IPS DF 6.9 (cell line): Measurements from ENCODE around the gene BCL7A.

ENCODE experiments used
- DNase-seq: peaks from one replicate; pipeline ENCODE4 v3.0.0-alpha.2; 2013; ENCODE audit warnings: low read depth, low spot score
- H3K27ac ChIP-seq: one replicate; pipeline ENCODE4 v1.5.1; 2013; ENCODE audit warnings: low read length, control low read depth
- H3K27me3 ChIP-seq: 2 replicates; pipeline ENCODE4 v1.6.1; 2013; ENCODE audit warnings: mild to moderate bottlenecking, low read length; ENCODE audit not compliant: control insufficient read depth, insufficient read depth
- H3K36me3 ChIP-seq: 2 replicates; pipeline ENCODE4 v1.6.1; 2013; ENCODE audit warnings: low read length; ENCODE audit not compliant: control insufficient read depth, insufficient read depth
- H3K4me1 ChIP-seq: 2 replicates; pipeline ENCODE4 v1.6.1; 2013; ENCODE audit warnings: low read length; ENCODE audit not compliant: control insufficient read depth, insufficient read depth
- H3K4me3 ChIP-seq: 2 replicates; pipeline ENCODE4 v1.5.1; 2013; ENCODE audit warnings: mild to moderate bottlenecking, low read length
- H3K9me3 ChIP-seq: 2 replicates; pipeline ENCODE4 v1.6.1; 2013; ENCODE audit warnings: low read length, inconsistent platforms; ENCODE audit not compliant: control insufficient read depth, insufficient read depth
- WGBS: extraction: QIAGEN DNeasy Blood & Tissue Kit; methylation state at CpG from one replicate; pipeline ENCODE4 v1.1.7; 2013; ENCODE audit warnings: mixed read lengths, missing lambda C conversion rate; ENCODE audit not compliant: insufficient read length, insufficient coverage; 5-methylcytosine and 5-hydroxymethylcytosine counted together

The BCL7A gene

DNA sequence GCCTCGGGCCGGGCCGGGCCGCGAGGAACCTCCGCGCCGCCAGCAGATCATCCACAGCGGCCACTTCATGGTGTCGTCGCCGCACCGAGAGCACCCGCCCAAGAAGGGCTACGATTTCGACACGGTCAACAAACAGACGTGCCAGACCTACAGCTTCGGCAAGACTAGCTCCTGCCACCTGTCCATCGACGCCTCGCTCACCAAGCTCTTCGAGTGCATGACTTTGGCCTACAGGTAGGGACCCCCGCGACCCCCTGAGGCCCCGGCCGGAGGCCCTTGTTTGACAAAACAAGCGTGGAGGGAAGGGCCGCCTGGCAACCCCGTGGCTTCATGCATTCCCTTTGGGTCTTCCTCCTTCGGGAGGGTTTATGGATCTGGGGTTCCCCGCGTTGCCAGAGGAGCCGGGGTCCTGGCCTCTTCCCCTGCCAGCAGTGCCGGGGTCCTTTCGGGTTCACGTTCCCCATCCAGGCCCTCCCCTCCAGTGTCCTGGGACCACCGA lies 57.4 kb downstream of the BCL7A start:
- Histone ChIP-seq H3K27ac (no peak overlapping the region), H3K9me3 (no peaks in the 10 kb centered on the region), H3K27me3 (no peaks in the 10 kb centered on the region; the same call in 1 of the 2 replicates), H3K36me3 (no peaks in the 10 kb centered on the region), H3K4me3 (peak overlapping the region; percentile 54; the same call in 1 of the 2 replicates), H3K4me1 (no peaks in the 10 kb centered on the region; the same call in 1 of the 2 replicates)
- no peak for DNase-seq
- no CpG with 5 or more reads among the region's 38 CpGs for WGBS

DNA sequence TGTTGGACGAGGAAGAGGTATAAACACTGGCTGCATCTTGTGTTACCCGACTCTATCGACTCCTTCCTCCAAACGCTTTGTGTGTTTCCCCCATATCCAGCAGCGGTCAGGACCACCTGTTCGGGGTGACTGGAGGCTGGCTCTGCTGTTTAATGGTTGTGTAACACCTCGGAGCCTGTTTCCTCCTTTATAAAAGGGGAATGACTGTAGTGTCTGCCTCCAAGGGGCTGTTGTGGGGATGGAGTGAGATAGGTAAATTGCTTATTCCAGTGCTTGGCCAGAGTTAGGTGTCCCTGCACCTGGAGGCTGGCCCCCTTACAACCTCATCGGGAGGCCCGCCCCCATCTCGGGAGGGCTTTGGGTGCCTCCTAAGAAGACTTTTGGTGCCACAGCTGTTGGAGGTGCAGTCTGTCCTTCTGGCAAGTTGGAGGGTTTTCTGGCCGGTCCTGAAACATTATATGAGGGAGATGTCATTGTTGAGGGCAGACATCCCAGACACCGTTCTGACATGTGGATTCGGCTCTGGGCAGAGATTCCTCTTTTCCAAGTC lies 57.9 kb downstream of the BCL7A start:
- Histone ChIP-seq H3K4me3 (peak overlapping the region; percentile 54; the same call in 1 of the 2 replicates), H3K4me1 (no peaks in the 10 kb centered on the region; the same call in 1 of the 2 replicates), H3K9me3 (no peaks in the 10 kb centered on the region), H3K27me3 (no peaks in the 10 kb centered on the region; the same call in 1 of the 2 replicates), H3K36me3 (no peaks in the 10 kb centered on the region), H3K27ac (no peak overlapping the region)
- DNase-seq = no peak
- no CpG with 5 or more reads among the region's 13 CpGs for WGBS

DNA sequence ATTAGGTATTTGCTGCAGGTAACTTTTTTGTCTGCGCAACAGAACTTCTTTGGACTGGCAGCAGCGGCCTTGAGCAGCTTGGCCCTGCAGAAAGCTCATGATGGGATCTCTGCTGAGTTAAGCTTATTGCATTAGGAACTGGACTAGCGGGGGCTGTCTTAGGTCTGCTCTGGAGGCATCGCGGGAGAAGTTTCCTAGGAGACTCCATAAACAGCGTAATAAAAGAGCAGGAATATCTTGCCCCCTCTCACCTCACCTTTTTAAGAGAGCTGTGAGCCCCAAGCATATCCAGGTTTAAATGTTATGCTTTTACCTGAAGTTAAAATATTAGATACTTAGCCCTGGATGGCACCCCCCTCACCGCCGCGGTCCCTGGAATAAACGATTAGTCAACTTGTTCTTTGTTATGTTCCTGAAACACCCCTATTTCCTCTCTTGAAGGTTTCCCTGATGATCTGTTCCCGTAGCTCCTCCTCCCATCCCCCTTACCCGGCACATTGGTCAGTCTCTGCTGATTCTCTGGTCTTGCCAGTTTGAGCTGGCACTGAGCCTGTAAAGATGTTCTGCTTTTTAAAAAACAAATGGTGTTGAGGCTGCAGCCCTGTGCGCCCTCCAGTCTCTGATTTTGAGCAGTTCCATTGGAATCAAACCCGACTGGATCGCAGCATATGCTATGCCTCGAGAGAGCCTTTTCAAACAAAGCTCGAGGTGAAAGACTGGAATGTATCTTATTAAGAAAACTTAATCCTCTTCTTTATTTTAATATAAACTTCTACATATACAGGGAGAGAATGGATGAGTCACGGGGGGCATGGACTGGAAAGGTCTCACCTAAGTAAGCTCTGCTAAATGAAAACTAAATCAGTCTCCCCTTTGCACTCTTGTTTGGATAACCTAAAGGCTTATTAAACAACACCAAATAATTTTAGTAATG lies 58.7 kb downstream of the BCL7A start:
- Histone ChIP-seq H3K36me3 (no peaks in the 10 kb centered on the region), H3K4me3 (peak overlapping the region; percentile 2; the same call in 1 of the 2 replicates), H3K27me3 (no peaks in the 10 kb centered on the region; the same call in 1 of the 2 replicates), H3K4me1 (no peaks in the 10 kb centered on the region; the same call in 1 of the 2 replicates), H3K27ac (no peak overlapping the region), H3K9me3 (no peaks in the 10 kb centered on the region)
- WGBS = no CpG with 5 or more reads among the region's 18 CpGs
- no peak for DNase-seq

DNA sequence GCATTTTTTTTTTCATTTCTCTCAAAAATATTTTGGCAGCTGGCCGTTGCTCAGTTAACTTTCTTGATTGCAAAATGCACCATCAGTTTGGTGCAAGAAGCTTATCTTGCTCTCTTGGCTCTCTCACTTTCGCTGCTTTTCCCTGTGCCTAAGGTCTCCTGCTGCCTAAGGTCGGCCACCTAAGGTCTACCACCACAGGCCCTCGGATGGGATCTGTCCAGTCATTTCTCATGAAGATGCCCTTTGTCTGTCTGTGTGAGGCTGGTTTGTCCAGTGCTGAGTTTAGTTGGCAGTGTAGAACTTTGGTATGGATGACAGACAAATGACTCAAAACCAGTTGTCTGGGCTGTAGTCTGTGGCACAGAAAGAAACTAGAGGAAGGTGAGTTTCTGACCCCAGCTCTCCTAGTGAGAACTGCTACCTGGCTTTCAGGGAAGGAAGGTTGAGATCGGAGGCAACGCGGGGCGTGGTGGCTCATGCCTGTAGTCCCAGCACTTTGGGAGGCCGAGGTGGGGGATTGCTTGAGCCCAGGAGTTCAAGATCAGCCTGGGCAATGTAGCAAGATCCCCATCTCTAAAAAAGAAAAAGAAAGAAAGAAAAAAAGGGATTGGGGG lies 59.5 kb downstream of the BCL7A start:
- Histone ChIP-seq H3K36me3 (no peaks in the 10 kb centered on the region), H3K4me3 (no peak overlapping the region), H3K9me3 (no peaks in the 10 kb centered on the region), H3K27ac (no peak overlapping the region), H3K27me3 (no peaks in the 10 kb centered on the region; the same call in 1 of the 2 replicates), H3K4me1 (no peaks in the 10 kb centered on the region; the same call in 1 of the 2 replicates)
- DNase-seq = no peak
- no CpG with 5 or more reads among the region's 9 CpGs for WGBS

DNA sequence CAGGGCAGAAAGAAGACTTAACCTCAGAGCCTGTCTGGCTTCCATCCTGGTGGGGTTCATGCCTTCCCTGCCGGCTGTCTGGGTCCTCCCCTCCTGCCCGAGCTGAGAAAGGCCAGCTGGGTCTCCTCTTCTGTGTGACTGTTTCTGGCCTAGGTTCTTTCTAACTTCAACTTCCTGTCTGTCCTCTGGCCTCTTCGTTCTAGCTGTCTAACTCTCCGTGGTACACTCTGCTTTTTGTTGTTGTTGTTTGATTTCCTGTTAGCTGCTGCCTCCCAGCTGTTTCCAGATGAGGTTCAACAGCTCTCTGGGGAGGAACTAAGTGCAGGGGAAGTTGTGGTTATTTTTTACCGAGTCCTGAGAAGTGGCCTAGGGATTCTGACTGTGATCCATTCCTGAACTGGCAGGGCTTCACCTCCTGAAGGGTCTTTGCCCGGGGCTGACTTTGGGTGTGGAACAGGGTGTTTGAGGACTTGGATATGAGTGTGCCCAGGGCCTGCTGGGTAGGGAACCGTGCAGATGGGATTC lies 60.1 kb downstream of the BCL7A start:
- no peak overlapping the region for H3K27ac ChIP-seq
- H3K4me1 ChIP-seq = no peaks in the 10 kb centered on the region; the same call in 1 of the 2 replicates
- no peak for DNase-seq
- no CpG with 5 or more reads among the region's 7 CpGs for WGBS
- H3K27me3 ChIP-seq = no peaks in the 10 kb centered on the region; the same call in 1 of the 2 replicates
- H3K4me3 ChIP-seq = no peak overlapping the region
- no peaks in the 10 kb centered on the region for H3K9me3 ChIP-seq
- no peaks in the 10 kb centered on the region for H3K36me3 ChIP-seq

DNA sequence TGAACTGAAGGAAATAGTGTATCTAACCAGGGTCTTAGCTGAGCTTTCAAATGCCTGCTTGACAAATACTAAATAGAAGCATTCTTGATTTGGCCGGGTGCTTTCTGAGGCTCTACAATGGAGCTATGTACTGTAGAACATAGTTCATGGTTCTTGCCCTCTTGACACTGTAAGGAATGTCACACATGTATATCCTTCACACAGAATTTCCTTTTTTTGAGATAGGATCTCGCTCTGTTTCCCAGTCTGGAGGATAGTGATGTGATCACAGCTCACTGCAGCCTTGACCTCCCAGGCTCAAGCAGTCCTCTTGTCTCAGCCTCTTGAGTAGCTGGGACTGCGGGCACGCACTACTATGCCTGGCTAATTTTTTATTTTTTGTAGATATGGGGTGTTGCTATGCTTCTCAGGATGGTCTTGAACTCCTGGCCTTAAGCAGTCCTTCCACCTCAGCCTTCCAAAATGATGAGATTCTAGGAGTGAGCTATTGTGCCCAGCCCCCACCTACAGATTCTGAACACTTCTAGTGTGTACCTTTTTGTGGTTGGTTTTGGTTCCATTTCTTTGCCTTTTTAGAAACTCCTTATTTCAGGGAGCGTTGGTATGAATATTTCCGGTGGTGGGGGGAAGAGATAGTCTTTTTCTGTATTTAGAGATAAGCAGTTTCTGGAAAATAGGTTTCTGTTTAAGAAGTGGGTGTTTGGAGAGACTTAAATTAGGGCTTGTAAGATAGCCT lies 61.1 kb downstream of the BCL7A start:
- Histone ChIP-seq H3K27ac (no peak overlapping the region), H3K27me3 (no peaks in the 10 kb centered on the region; the same call in 1 of the 2 replicates), H3K9me3 (no peaks in the 10 kb centered on the region), H3K4me3 (no peak overlapping the region), H3K4me1 (no peaks in the 10 kb centered on the region; the same call in 1 of the 2 replicates), H3K36me3 (no peaks in the 10 kb centered on the region)
- WGBS = no CpG with 5 or more reads among the region's 6 CpGs
- no peak for DNase-seq

DNA sequence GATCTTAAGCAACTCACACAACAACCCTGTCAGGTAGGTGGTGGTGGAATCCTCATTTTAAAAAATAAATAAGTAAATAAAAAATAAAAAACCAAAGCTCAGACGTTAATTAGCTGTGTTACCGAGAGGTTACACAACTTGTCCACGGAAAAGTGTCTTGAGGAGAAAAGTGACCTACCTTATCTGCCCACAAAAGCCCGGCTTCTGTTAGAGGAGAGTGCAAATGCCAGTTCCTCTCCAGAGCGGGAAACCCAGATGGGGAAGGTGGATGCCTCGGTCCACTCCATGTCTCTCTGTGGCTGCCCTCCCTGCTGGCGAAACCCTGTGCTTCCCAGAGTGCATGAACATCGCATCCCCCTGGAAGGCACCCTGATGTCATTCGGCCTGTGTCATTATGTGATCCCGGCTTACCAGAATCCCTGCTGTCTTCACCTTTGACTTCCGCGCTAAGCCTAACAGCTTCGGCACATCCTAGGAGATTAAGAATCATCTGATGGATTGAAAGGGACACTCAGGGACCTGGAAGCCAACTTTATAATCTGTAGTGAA lies 63.2 kb downstream of the BCL7A start:
- no CpG with 5 or more reads among the region's 13 CpGs for WGBS

DNA sequence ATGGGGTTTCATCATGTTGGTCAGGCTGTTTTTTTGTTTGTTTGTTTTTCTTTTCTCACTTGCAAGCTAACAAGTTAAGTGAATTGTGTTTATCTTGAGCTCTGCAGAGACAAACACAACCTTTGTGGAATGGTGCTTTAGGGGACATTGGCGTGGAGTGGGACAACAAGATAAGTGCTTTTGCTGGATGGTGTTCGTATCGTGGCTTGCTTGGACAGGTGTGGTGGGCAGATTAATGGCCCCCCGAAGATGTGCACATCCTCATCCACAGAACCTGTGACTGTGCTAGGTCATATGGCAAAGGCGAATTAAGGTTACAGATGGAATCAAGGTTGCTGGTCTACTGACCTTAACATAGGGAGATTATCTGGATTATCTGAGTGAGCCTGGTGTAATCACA lies 63.9 kb downstream of the BCL7A start:
- Histone ChIP-seq H3K4me3 (no peak overlapping the region), H3K27ac (no peak overlapping the region), H3K27me3 (no peaks in the 10 kb centered on the region), H3K36me3 (no peaks in the 10 kb centered on the region), H3K4me1 (no peaks in the 10 kb centered on the region; the same call in 1 of the 2 replicates), H3K9me3 (no peaks in the 10 kb centered on the region)
- no peak for DNase-seq
- no CpG with 5 or more reads among the region's 5 CpGs for WGBS

More for the DNA sequence above, 63.2 kb downstream of the BCL7A start:
- H3K27ac ChIP-seq = no peak overlapping the region
- H3K9me3 ChIP-seq = no peaks in the 10 kb centered on the region
- no peaks in the 10 kb centered on the region for H3K36me3 ChIP-seq
- no peaks in the 10 kb centered on the region; the same call in 1 of the 2 replicates for H3K4me1 ChIP-seq
- no peak for DNase-seq
- H3K27me3 ChIP-seq = no peaks in the 10 kb centered on the region; the same call in 1 of the 2 replicates
- H3K4me3 ChIP-seq = no peak overlapping the region

DNA sequence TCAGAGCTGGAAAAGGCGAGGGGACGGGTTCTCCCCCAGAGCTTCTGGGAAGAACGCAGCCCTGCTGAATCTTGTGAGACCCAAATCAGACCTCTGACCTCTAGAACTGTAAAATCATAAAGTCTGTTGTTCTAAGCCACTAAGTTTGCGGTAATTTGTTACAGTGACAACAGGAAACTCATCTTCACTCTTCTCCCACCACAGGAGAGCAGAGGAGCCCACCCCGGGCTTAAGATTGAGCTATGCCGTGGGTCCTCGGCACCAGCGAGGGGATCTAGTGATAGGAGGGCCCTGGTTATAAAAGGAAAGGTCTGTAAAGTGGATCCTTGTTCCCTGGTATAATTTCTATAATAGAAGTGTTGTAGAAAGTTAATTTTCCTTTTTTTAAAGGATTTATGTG lies 64.4 kb downstream of the BCL7A start:
- H3K4me1 ChIP-seq = no peaks in the 10 kb centered on the region
- H3K9me3 ChIP-seq = no peaks in the 10 kb centered on the region
- no peak overlapping the region for H3K4me3 ChIP-seq
- no peaks in the 10 kb centered on the region for H3K36me3 ChIP-seq
- no peak overlapping the region for H3K27ac ChIP-seq
- DNase-seq = no peak
- H3K27me3 ChIP-seq = no peaks in the 10 kb centered on the region
- no CpG with 5 or more reads among the region's 8 CpGs for WGBS
